GM12878 (cell line): ENCODE data around the gene CIRBP. TPM values are rescaled to one million over a fixed set of nuclear protein-coding genes. Genes with fewer than 3 reads are reported as not detected.

Source experiments
- ATAC-seq: fragments of 200-7000 bp; cut with Tn5 transposase; 3 replicates; pipeline ENCODE4 v1.9.1; 2020; ENCODE audit warnings: mild to moderate bottlenecking, moderate library complexity
- BruUV-seq: library from RNA; stranded (reverse); fragments of 400-500 nt; replicated peaks from 2 replicates; lab custom pipeline; 2021; lab: Mats Ljungman, UMichigan
- CTCF ChIA-PET: fragments of 300-600 bp; sonication (Branson Sonifier 250); formaldehyde crosslinking; extraction: SDS; loops from one replicate; lab custom pipeline; 2021; ENCODE audit warnings: inconsistent platforms; lab: Yijun Ruan, JAX
- POLR2A ChIA-PET: fragments of 350-600 bp; formaldehyde crosslinking; extraction: SDS; loops from one replicate; lab custom pipeline; 2021; ENCODE audit warnings: inconsistent platforms; lab: Charles Lee
- RAD21 ChIA-PET: fragments of 300-600 bp; sonication (Branson Sonifier 250); formaldehyde crosslinking; loops from one replicate; lab custom pipeline; 2023; ENCODE audit warnings: antibody characterized with exemption; ENCODE audit not compliant: unreplicated experiment; lab: Charles Lee
- SMC1A ChIA-PET: fragments of 300-600 bp; sonication (Branson Sonifier 250); formaldehyde crosslinking; loops from one replicate; lab custom pipeline; 2023; ENCODE audit not compliant: unreplicated experiment, uncharacterized antibody; lab: Charles Lee
- DNase-seq: peaks from one replicate; pipeline ENCODE4 v3.0.0-alpha.2; 2011; ENCODE audit warnings: low read depth, low spot score
- FAIRE-seq: peaks from 3 replicates; lab custom pipeline; 2011; peaks lifted over from hg19 to GRCh38; lab: Jason Lieb, UNC
- H2AFZ ChIP-seq: 2 replicates; pipeline ENCODE4 v1.6.0; 2011; ENCODE audit warnings: low read depth, low read length, control low read depth; ENCODE audit not compliant: control insufficient read depth
- H3K27ac ChIP-seq: 2 replicates; pipeline ENCODE4 v1.5.1; 2011; ENCODE audit warnings: control low read depth; ENCODE audit not compliant: control insufficient read depth, insufficient read depth
- H3K27me3 ChIP-seq, 2 experiments: replicated peaks in 1 of 2; 2 replicates each; pipeline versions ENCODE4 v1.6.0 to v1.6.1; 2011; ENCODE audit warnings: low read length in 1 of 2; ENCODE audit not compliant: control insufficient read depth in 2 of 2, insufficient read depth in 2 of 2
- H3K36me3 ChIP-seq, 2 experiments: 2 replicates each; pipeline ENCODE4 v1.5.1; 2011; ENCODE audit warnings: low read length in 1 of 2; ENCODE audit not compliant: control insufficient read depth in 2 of 2, insufficient read depth in 2 of 2
- H3K4me1 ChIP-seq: 2 replicates; pipeline ENCODE4 v1.6.1; 2011; ENCODE audit warnings: mild to moderate bottlenecking, low read length, moderate library complexity, mixed read lengths; ENCODE audit not compliant: control insufficient read depth, insufficient read depth
- H3K4me2 ChIP-seq: 2 replicates; pipeline ENCODE4 v1.6.0; 2011; ENCODE audit warnings: control low read depth; ENCODE audit not compliant: control insufficient read depth, insufficient read depth
- H3K4me3 ChIP-seq: fragments of 200-600 bp; sonication (generic); 2 replicates; pipeline ENCODE4 v1.5.1; 2016
- H3K79me2 ChIP-seq: 2 replicates; pipeline ENCODE4 v1.6.0; 2011; ENCODE audit warnings: low read length; ENCODE audit not compliant: control insufficient read depth, insufficient read depth
- H3K9ac ChIP-seq: 2 replicates; pipeline ENCODE4 v1.8.0; 2011; ENCODE audit warnings: low read length, control low read depth, mixed read lengths; ENCODE audit not compliant: control insufficient read depth, insufficient read depth
- H3K9me3 ChIP-seq: replicated peaks from 3 replicates; pipeline ENCODE4 v1.5.1; 2011; ENCODE audit warnings: mild to moderate bottlenecking, low read length; ENCODE audit not compliant: control insufficient read depth, insufficient read depth
- H4K20me1 ChIP-seq: 2 replicates; pipeline ENCODE4 v1.6.0; 2011; ENCODE audit not compliant: control insufficient read depth, insufficient read depth
- BCLAF1 ChIP-seq: fragments of 450-650 bp; IDR thresholded peaks from 2 replicates; pipeline ENCODE4 v1.6.1; 2017; ENCODE audit warnings: antibody characterized with exemption, mild to moderate bottlenecking, moderate library complexity
- BRCA1 ChIP-seq: IDR thresholded peaks from 2 replicates; pipeline ENCODE4 v1.6.1; 2011; ENCODE audit warnings: low read depth, low read length, improper control_type of control experiment
- CTCF ChIP-seq, 3 experiments: IDR thresholded peaks in 2 of 3; conservative IDR thresholded peaks in 1 of 3; 2 replicates each; pipeline ENCODE4 v1.5.1; 2011; ENCODE audit warnings: low read depth in 3 of 3, low read length in 3 of 3, mild to moderate bottlenecking in 3 of 3, control low read depth in 2 of 3, moderate library complexity in 2 of 3, inconsistent platforms in 1 of 3, mixed read lengths in 1 of 3; ENCODE audit not compliant: control insufficient read depth in 2 of 3, insufficient read depth in 1 of 3; ENCODE audit errors: extremely low read depth in 1 of 3
- SKIL ChIP-seq: fragments of 450-650 bp; IDR thresholded peaks from 2 replicates; pipeline ENCODE4 v1.6.1; 2017; ENCODE audit warnings: mild to moderate bottlenecking, low read depth, inconsistent platforms; ENCODE audit not compliant: poor library complexity, severe bottlenecking
- WGBS: methylation state at CpG from one replicate; pipeline ENCODE4 v1.1.6; 2016; ENCODE audit warnings: low lambda C conversion rate; ENCODE audit not compliant: insufficient replicate concordance, insufficient coverage; ENCODE audit errors: missing lambda C conversion rate; 5-methylcytosine and 5-hydroxymethylcytosine counted together
- in situ Hi-C: fragments of 300-500 bp; cut with MboI; formaldehyde crosslinking; loops from 9 replicates; pipeline ENCODE4 v1.14.3; 2018; ENCODE audit warnings: mixed read lengths
- intact Hi-C: fragments of 100-400 bp; cut with micrococcal nuclease; formaldehyde crosslinking; loops from one replicate; pipeline ENCODE4 v1.14.2; 2022; ENCODE audit not compliant: unreplicated experiment
- polyA plus RNA-seq, 11 experiments: library from polyadenylated mRNA; depleted of rRNA in 4 of 11; unstranded in 6 of 11; stranded (reverse) in 5 of 11; fragments of >200 nt; fragmentation: Nextera tagmentation in 4 of 11; fragmentation: Illumina TruSeq in 1 of 11; extraction: Ambion mirVana in 4 of 11; extraction: Trizol in 1 of 11; gene quantifications; 1 replicate in 1 of 11; 2 replicates in 10 of 11; pipeline versions ENCODE4 v1.2.1 to v1.2.3, GENCODE V29; 2011 to 2016; ENCODE audit warnings: inconsistent platforms in 2 of 11, missing spikeins in 2 of 11, low read depth in 1 of 11
- total RNA-seq, 4 experiments: library from RNA; depleted of rRNA in 3 of 4; stranded (reverse); fragments of >200 nt in 3 of 4; fragmentation: Illumina TruSeq in 1 of 4; extraction: Trizol in 1 of 4; gene quantifications; 2 replicates each; pipeline versions ENCODE4 v1.2.1 to v1.2.3, GENCODE V29; 2013 to 2021

Gene CIRBP
- total and polyA plus RNA-seq, 10 of the 15 experiments (the other 5 are each of a cell fraction or from before 2014, with no cell fraction given): 27.6 to 335 (median 229) TPM

- Histone ChIP-seq H3K9ac (no peak overlapping the region), H3K27me3 (no peaks in the 10 kb centered on the region), H3K79me2 (peaks cover 60% of the 10 kb centered on the region), H3K27ac (no peak overlapping the region), H3K4me3 (no peak overlapping the region), H4K20me1 (no peaks in the 10 kb centered on the region), H3K4me1 (peaks cover 27% of the 10 kb centered on the region), H3K4me2 (no peak overlapping the region), H3K9me3 (no peaks in the 10 kb centered on the region), H3K36me3 (peaks cover 14 to 29% of the 10 kb centered on the region in 2 experiments; a peak in 3 of 4 replicates), H2AFZ (no peak overlapping the region)
- no TSS peak for BruUV-seq
- DNase-seq (no peak), ATAC-seq (no peak), FAIRE-seq (no peak)
- ChIA-PET SMC1A (interaction anchor here (1.0 to 1.4 kb wide), 2 partner anchors 10 to 12 kb away, joined by 3 to 4 read pairs; partner anchors contain the start of gene CIRBP), RAD21 (no interaction called here), CTCF (interaction anchor here (1.5 kb wide), 1 partner anchor 12 kb away, joined by 8 read pairs; no protein-coding TSS in a partner anchor), POLR2A (interaction anchor here (2.1 to 2.3 kb wide), 2 partner anchors 10 to 12 kb away, joined by 9 to 13 read pairs; partner anchors contain the start of gene CIRBP)
- intact Hi-C loops (no loop called here), in situ Hi-C loops (no loop called here)
- TF ChIP-seq BRCA1: no peak
- TF ChIP-seq CTCF (IDR thresholded peaks at IDR 0.05 in 2 of 3, conservative IDR thresholded peaks at IDR 0.05 in 1 of 3; ENCODE audit: control insufficient read depth in 2 of 3, extremely low read depth in 1 of 3, insufficient read depth in 1 of 3, low read depth in 3 of 3, low read length in 3 of 3): no peak
- TF ChIP-seq BCLAF1: no peak
- TF ChIP-seq SKIL: no peak
- WGBS: 92% methylated on average over 36 of the region's 46 CpGs
Observed at GRCh38 chr19:1256646-1257474, 12.3 kb upstream of the CIRBP start.
